Lower leg skin (tissue), 4 donors: ENCODE results near the gene SGIP1. TPM values are rescaled to one million over a fixed set of nuclear protein-coding genes. Genes with fewer than 3 reads are reported as not detected.

Source experiments
- DNase-seq, 2 donors: peaks; one replicate each; pipeline ENCODE4 v3.0.0-alpha.2; 2019; ENCODE audit warnings: low spot score in 2 of 2
- H3K4me3 ChIP-seq: fragments of 200-600 bp; sonication (generic); 2 replicates; pipeline ENCODE4 v1.5.1; 2017; ENCODE audit warnings: mild to moderate bottlenecking, low read depth; ENCODE audit not compliant: poor library complexity, severe bottlenecking
- CTCF ChIP-seq, 3 donors: fragments of 450-650 bp; IDR thresholded peaks; one replicate each; pipeline ENCODE4 v1.5.1; 2016; ENCODE audit warnings: antibody characterized with exemption in 3 of 3, mild to moderate bottlenecking in 3 of 3, moderate library complexity in 2 of 3
- POLR2A ChIP-seq, 2 donors: fragments of 450-650 bp; IDR thresholded peaks; one replicate each; pipeline ENCODE4 v1.6.1; 2016 to 2017; ENCODE audit warnings: antibody characterized with exemption in 2 of 2, mild to moderate bottlenecking in 1 of 2, moderate library complexity in 1 of 2
- WGBS, 2 donors: methylation state at CpG; one replicate each; pipeline ENCODE4 v1.1.5; 2018; 5-methylcytosine and 5-hydroxymethylcytosine counted together
- intact Hi-C: fragments of 100-400 bp; cut with DNase I; formaldehyde crosslinking; loops from one replicate; pipeline ENCODE4 v1.15.0; 2023; ENCODE audit warnings: low total_unique reads
- total RNA-seq, 4 donors: library from RNA; depleted of rRNA; stranded (reverse); fragments of >200 nt; gene quantifications; one replicate each; pipeline ENCODE4 v1.1.0, GENCODE V29; 2016

SGIP1 gene
- total RNA-seq, 4 donors from 2014 or later: 0.39 to 7.0 (median 2.4) TPM

- intact Hi-C loops: no loop called here
- no peak for DNase-seq
- H3K4me3 ChIP-seq: no peak overlapping the region
- TF ChIP-seq CTCF (IDR thresholded peaks at IDR 0.05): no peak
- no peak for TF ChIP-seq POLR2A (IDR thresholded peaks at IDR 0.05)
Measured at GRCh38 chr1:66693856-66694255, 159.9 kb downstream of the SGIP1 start.

- intact Hi-C loops: no loop called here
- TF ChIP-seq CTCF (IDR thresholded peaks at IDR 0.05) (no peak), POLR2A (IDR thresholded peaks at IDR 0.05) (no peak)
- DNase-seq: no peak
- H3K4me3 ChIP-seq: no peak overlapping the region
- 37 to 50% methylated on average over 5 of the region's 5 CpGs for WGBS, 2 donors
Measured at GRCh38 chr1:66695116-66695515, 161.2 kb downstream of the SGIP1 start.

GRCh38 chr1:66696771-66697170 is 162.8 kb downstream of the SGIP1 start:
- DNase-seq: no peak
- no peak overlapping the region for H3K4me3 ChIP-seq
- intact Hi-C loops: no loop called here
- TF ChIP-seq POLR2A (IDR thresholded peaks at IDR 0.05): no peak
- no peak for TF ChIP-seq CTCF (IDR thresholded peaks at IDR 0.05)

DNA sequence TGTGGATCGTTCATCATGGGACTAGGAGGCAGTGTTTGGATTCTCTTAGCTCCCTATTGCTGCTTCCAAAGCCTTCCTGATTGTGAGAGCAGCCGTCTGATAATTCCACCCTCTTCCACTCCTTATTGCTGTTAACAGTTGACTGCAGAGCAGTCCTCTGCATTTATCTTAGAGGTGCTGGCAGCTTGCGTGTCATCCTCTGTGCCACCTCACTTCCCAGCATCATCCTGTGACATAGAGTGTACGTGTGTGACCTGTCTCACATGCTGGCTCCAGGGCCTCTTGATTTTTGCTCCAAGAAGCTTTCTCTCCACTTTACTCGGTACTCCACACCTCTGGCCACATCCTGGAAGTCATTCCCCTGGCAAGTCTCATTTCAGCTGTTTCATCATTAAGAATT is 165.3 kb downstream of the SGIP1 start:
- H3K4me3 ChIP-seq: no peak overlapping the region
- 80 to 90% methylated on average over 5 of the region's 5 CpGs for WGBS, 2 donors
- TF ChIP-seq CTCF (IDR thresholded peaks at IDR 0.05) (no peak), POLR2A (IDR thresholded peaks at IDR 0.05) (no peak)
- DNase-seq: no peak
- intact Hi-C loops: no loop called here

DNA sequence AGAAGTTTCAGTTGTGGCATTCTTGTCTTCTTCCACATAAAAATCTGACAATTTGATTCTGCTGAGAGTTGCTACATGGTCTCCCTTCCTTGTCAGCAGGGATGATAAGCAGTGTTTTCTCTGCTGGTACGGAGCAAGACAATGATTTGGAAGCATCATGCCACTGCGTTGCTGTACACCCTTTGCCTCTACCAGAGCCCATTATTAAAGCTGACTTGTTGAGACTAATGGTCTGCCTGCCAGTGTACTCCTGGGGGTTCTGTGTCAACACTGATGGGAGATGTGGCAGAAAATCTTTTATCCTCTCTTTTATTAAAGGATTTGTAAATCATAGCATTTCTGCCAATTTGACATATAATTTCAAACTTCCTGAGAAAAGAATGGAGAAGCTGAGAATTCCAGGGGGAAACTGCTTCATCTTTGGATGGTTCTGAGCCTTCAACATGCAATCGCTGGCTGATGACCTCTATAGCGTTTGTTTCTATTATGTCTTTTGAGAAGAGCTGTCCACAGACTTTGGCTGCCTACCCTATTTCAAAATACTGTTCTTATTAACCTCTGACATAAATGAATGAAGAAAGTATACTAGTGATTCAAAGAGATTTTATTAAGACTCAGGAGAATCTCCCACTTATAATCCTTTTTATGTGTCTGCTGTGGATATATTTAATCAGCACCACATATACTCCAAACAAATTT is 170.4 kb downstream of the SGIP1 start:
- WGBS, 2 donors: 72 to 82% methylated on average over 4 of the region's 4 CpGs
- no peak overlapping the region for H3K4me3 ChIP-seq
- intact Hi-C loops: loop anchor here (5.0 kb wide), 1 partner anchor 153 kb away; no protein-coding TSS in a partner anchor
- TF ChIP-seq CTCF (IDR thresholded peaks at IDR 0.05) (no peak), POLR2A (IDR thresholded peaks at IDR 0.05) (no peak)
- DNase-seq: no peak

GRCh38 chr1:66705110-66705509 is 171.2 kb downstream of the SGIP1 start:
- intact Hi-C loops: no loop called here
- H3K4me3 ChIP-seq: no peak overlapping the region
- WGBS, 2 donors: 30 to 45% methylated on average over 5 of the region's 5 CpGs
- TF ChIP-seq CTCF (IDR thresholded peaks at IDR 0.05): no peak
- no peak for TF ChIP-seq POLR2A (IDR thresholded peaks at IDR 0.05)
- DNase-seq: peak in 1 of 2 donors; percentile 19
